DOHH2 (cell line): ENCODE measurements around the gene TMED10.

Experiments used
- EZH2phosphoT487 ChIP-seq: fragments of 200-600 bp; sonication (generic); IDR thresholded peaks from 2 replicates; pipeline ENCODE4 v1.6.1; 2017; ENCODE audit warnings: borderline replicate concordance, mild to moderate bottlenecking, antibody characterized with exemption, low read length, moderate library complexity, mixed read lengths
- TF ChIP-seq, protein P1 (sequence below): fragments of 200-600 bp; sonication (generic); IDR thresholded peaks from one replicate; pipeline ENCODE4 v1.5.1; 2014; ENCODE audit warnings: antibody characterized with exemption, mild to moderate bottlenecking, low read depth, low read length; ENCODE audit not compliant: poor library complexity, severe bottlenecking

DNA sequence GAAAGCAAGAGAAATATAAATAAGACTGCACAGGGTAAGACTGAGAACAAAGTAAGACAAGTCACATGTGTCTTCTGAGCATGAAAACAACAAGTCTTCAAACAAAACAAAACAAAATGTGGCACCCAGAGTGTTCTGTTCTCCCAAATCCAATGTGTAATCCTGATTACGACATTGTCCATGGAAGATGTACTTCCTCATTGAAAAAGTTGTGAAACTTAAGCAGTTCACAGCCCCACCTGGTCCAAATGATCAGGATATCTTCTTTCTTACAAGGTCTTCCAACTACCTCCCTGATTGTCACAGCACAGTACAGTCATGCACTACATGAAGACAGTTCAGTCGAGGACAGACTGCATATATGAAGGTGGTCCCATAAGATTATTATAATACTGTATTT lies 26.3 kb downstream of the TMED10 start:
- TF ChIP-seq EZH2phosphoT487, result no peak
- TF ChIP-seq, protein P1, sequence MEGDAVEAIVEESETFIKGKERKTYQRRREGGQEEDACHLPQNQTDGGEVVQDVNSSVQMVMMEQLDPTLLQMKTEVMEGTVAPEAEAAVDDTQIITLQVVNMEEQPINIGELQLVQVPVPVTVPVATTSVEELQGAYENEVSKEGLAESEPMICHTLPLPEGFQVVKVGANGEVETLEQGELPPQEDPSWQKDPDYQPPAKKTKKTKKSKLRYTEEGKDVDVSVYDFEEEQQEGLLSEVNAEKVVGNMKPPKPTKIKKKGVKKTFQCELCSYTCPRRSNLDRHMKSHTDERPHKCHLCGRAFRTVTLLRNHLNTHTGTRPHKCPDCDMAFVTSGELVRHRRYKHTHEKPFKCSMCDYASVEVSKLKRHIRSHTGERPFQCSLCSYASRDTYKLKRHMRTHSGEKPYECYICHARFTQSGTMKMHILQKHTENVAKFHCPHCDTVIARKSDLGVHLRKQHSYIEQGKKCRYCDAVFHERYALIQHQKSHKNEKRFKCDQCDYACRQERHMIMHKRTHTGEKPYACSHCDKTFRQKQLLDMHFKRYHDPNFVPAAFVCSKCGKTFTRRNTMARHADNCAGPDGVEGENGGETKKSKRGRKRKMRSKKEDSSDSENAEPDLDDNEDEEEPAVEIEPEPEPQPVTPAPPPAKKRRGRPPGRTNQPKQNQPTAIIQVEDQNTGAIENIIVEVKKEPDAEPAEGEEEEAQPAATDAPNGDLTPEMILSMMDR, result no peak
